ENCODE results near the gene APC. TPM values are rescaled to one million over a fixed set of nuclear protein-coding genes. Genes with fewer than 3 reads are reported as not detected.
A peak's percentile ranks its signal among the peaks of the same experiment; 100 is the strongest.

The APC gene
- total and polyA plus RNA-seq, 2 donors (not counting 3 experiments of a cell fraction or from before 2014, with no cell fraction given), result 11.2 to 39.6 TPM

DNA sequence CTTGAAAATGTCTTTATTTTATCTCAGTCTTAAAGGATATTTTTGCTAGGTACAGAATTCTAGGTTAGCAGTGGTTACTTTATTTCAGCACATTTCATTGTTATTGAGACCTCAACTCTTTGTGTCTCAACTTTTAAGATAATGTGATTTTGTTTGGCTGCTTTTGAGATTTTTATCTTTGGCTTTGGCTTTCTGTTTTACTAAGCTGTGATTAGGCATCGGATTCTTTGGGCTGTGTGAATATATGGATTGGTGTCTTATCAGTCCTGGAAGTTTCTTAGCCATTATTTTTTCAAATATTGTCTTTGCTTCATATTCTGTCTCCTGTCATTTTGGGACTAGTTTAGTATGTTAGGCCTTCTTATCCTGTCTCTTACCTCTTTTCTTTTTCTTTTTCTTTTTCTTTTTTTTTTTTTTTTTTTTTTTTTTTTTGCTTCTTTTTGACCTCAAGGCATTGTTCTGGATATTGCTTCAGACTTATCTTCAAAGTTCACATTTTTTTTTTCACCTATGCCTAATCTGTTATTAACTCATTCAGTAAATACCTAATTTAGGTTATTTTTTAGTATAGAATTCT lies 20.1 kb upstream of the APC start:
- Histone ChIP-seq H3K4me2 (ENCODE audit: insufficient read depth, low read length) (no peak overlapping the region), H3K36me3 (ENCODE audit: control insufficient read depth in 2 of 2, extremely low read depth in 1 of 2, insufficient read depth in 2 of 2, low read length in 2 of 2) (no peaks in the 10 kb centered on the region), H3K9me3 (replicated peaks; ENCODE audit: control insufficient read depth, insufficient read depth, low read length) (no peaks in the 10 kb centered on the region), H3K79me2 (ENCODE audit: control insufficient read depth, insufficient read depth, low read length) (peaks cover 46% of the 10 kb centered on the region), H3K27ac (ENCODE audit: insufficient read depth, low read depth, low read length) (no peak overlapping the region), H4K20me1 (replicated peaks; ENCODE audit: control insufficient read depth, extremely low read depth, insufficient read depth, low read length) (no peaks in the 10 kb centered on the region), H2AFZ (ENCODE audit: low read depth, low read length) (no peak overlapping the region), H3K9ac (replicated peaks; ENCODE audit: extremely low read depth, insufficient read depth, low read length) (no peak overlapping the region), H3K27me3 (ENCODE audit: control insufficient read depth in 2 of 2, insufficient read depth in 2 of 2, low read length in 2 of 2) (no peaks in the 10 kb centered on the region), H3K9me1 (replicated peaks; ENCODE audit: control insufficient read depth, extremely low read depth, insufficient read depth, low read length) (no peaks in the 10 kb centered on the region), H3K4me1 (ENCODE audit: control insufficient read depth, extremely low read depth, insufficient read depth, low read length) (no peaks in the 10 kb centered on the region), H3K4me3 (replicated peaks in 1 of 3; ENCODE audit: insufficient read depth in 1 of 3, low read depth in 1 of 3, low read length in 3 of 3) (no peak overlapping the region)
- TF ChIP-seq JUN (IDR thresholded peaks at IDR 0.05; ENCODE audit: borderline replicate concordance, insufficient read depth, insufficient read length, low read depth) (no peak), FOS (IDR thresholded peaks at IDR 0.05; ENCODE audit: borderline replicate concordance, insufficient read depth, low read length) (no peak), MYC (IDR thresholded peaks at IDR 0.05; ENCODE audit: low read depth, low read length) (no peak), GATA2 (IDR thresholded peaks at IDR 0.05; ENCODE audit: insufficient read depth, insufficient read length, low read depth, low read length) (no peak), EZH2 (IDR thresholded peaks at IDR 0.05; ENCODE audit: borderline replicate concordance, low read depth, low read length, severe bottlenecking) (no peak), CTCF (IDR thresholded peaks at IDR 0.05; ENCODE audit: extremely low read depth in 1 of 2, insufficient read depth in 1 of 2, low read depth in 1 of 2, low read length in 2 of 2) (no peak)
- TF ChIP-seq, protein P1, sequence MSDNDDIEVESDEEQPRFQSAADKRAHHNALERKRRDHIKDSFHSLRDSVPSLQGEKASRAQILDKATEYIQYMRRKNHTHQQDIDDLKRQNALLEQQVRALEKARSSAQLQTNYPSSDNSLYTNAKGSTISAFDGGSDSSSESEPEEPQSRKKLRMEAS (IDR thresholded peaks at IDR 0.05; ENCODE audit: insufficient read depth, insufficient read length), result no peak
- ChIA-PET POLR2A (no interaction called here), CTCF (no interaction called here)
- intact Hi-C loops (cut with micrococcal nuclease) (no loop called here), dilution Hi-C loops (cut with MboI; ENCODE audit: extremely low pct_ligation_motif_present, low sequenced_read_pairs) (no loop called here)
- BruUV-seq (replicated peaks), result no TSS peak
- DNase-seq (ENCODE audit: low read depth, low spot score) (no peak), FAIRE-seq (peak; percentile 47)

All from endothelial cell of umbilical vein (primary cell).